Loucy (cell line): Measurements from ENCODE around the gene SERPINE1.

ENCODE experiments used
- H2AFZ ChIP-seq: fragments of 200-600 bp; sonication (generic); 2 replicates; pipeline ENCODE4 v1.6.0; 2016; ENCODE audit warnings: antibody characterized with exemption, mild to moderate bottlenecking, low read length, moderate library complexity
- H3F3A ChIP-seq: fragments of 200-600 bp; 2 replicates; pipeline ENCODE4 v1.6.0; 2016; ENCODE audit warnings: antibody characterized with exemption, low read depth, mild to moderate bottlenecking
- H3K27me3 ChIP-seq: fragments of 200-600 bp; sonication (generic); 2 replicates; pipeline ENCODE4 v1.6.1; 2014; ENCODE audit warnings: low read length, mild to moderate bottlenecking; ENCODE audit not compliant: insufficient read depth, poor library complexity, severe bottlenecking
- H3K36me3 ChIP-seq: fragments of 200-600 bp; sonication (generic); 2 replicates; pipeline ENCODE4 v1.6.1; 2016; ENCODE audit warnings: low read length; ENCODE audit not compliant: insufficient read depth
- H3K4me1 ChIP-seq: fragments of 200-600 bp; sonication (generic); 2 replicates; pipeline ENCODE4 v1.5.1; 2014; ENCODE audit warnings: low read length, mild to moderate bottlenecking; ENCODE audit not compliant: insufficient read depth, poor library complexity, severe bottlenecking
- H3K4me2 ChIP-seq: fragments of 200-600 bp; sonication (generic); 2 replicates; pipeline ENCODE4 v1.6.0; 2014; ENCODE audit warnings: antibody characterized with exemption, low read length, low read depth, mild to moderate bottlenecking; ENCODE audit not compliant: poor library complexity, severe bottlenecking
- H3K4me3 ChIP-seq: fragments of 200-600 bp; sonication (generic); 2 replicates; pipeline ENCODE4 v1.5.1; 2014; ENCODE audit warnings: low read length, mild to moderate bottlenecking, mixed read lengths; ENCODE audit not compliant: poor library complexity, severe bottlenecking
- H3K79me2 ChIP-seq: fragments of 200-600 bp; sonication (generic); 2 replicates; pipeline ENCODE4 v1.6.1; 2014; ENCODE audit warnings: low read length; ENCODE audit not compliant: insufficient read depth
- H3K9ac ChIP-seq: fragments of 200-600 bp; sonication (generic); 2 replicates; pipeline ENCODE4 v1.6.0; 2014; ENCODE audit warnings: mild to moderate bottlenecking, low read depth, low read length, moderate library complexity; ENCODE audit not compliant: poor library complexity, severe bottlenecking
- H3K9me2 ChIP-seq: fragments of 200-600 bp; sonication (generic); replicated peaks from 2 replicates; pipeline ENCODE4 v1.6.1; 2016; ENCODE audit warnings: low read depth, low read length, mixed read lengths
- H3K9me3 ChIP-seq: fragments of 200-600 bp; sonication (generic); 2 replicates; pipeline ENCODE4 v1.6.1; 2014; ENCODE audit warnings: mild to moderate bottlenecking, antibody characterized with exemption, low read length, low read depth; ENCODE audit not compliant: insufficient read depth
- H4K20me1 ChIP-seq: fragments of 200-600 bp; sonication (generic); 2 replicates; pipeline ENCODE4 v1.6.0; 2014; ENCODE audit warnings: antibody characterized with exemption, low read length, mild to moderate bottlenecking; ENCODE audit not compliant: insufficient read depth, poor library complexity, severe bottlenecking
- EZH2phosphoT487 ChIP-seq: fragments of 200-600 bp; IDR thresholded peaks from 2 replicates; pipeline ENCODE4 v1.6.1; 2018; ENCODE audit warnings: antibody characterized with exemption, mild to moderate bottlenecking, moderate library complexity, borderline replicate concordance
- TF ChIP-seq, protein P1 (sequence below): fragments of 200-600 bp; sonication (generic); conservative IDR thresholded peaks from 2 replicates; pipeline ENCODE4 v1.5.1; 2014; ENCODE audit warnings: mild to moderate bottlenecking, antibody characterized with exemption, low read length

SERPINE1 gene

DNA sequence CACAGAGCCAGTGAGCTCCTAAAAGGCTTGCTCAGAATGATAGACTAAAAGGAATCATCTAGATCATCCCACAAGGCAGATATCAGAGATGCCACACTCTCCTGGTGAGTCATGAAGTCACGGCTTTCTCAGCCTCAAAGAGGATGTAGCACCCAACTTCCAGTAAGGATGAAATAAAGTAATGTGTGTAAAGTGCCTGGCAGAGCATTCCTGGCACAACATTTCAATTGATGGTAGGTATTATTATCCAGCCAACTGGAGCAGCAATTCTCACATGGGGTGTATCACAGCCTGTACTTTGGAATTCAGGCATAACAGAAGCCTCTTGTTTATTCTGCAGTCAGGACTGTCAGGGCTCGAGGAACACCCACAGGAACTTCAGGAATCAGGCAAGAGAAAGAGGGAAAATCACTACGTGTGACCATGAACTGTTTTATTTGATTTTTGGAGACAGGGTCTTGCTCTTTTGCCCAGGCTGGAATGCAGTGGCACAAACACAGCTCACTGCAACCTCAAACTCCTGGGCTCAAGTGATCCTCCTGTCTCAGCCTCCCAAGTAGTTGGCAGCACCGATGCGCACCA is 58.4 kb downstream of the SERPINE1 start:
- Histone ChIP-seq H3K4me1 (no peaks in the 10 kb centered on the region), H3K9me2 (no peaks in the 10 kb centered on the region), H3K27me3 (no peaks in the 10 kb centered on the region), H4K20me1 (no peaks in the 10 kb centered on the region), H3K79me2 (no peaks in the 10 kb centered on the region), H3K9ac (no peak overlapping the region), H3K4me2 (no peak overlapping the region), H3K36me3 (no peaks in the 10 kb centered on the region), H2AFZ (no peak overlapping the region), H3K9me3 (no peaks in the 10 kb centered on the region), H3K4me3 (no peak overlapping the region), H3F3A (no peaks in the 10 kb centered on the region)
- no peak for TF ChIP-seq EZH2phosphoT487
- TF ChIP-seq, protein P1, sequence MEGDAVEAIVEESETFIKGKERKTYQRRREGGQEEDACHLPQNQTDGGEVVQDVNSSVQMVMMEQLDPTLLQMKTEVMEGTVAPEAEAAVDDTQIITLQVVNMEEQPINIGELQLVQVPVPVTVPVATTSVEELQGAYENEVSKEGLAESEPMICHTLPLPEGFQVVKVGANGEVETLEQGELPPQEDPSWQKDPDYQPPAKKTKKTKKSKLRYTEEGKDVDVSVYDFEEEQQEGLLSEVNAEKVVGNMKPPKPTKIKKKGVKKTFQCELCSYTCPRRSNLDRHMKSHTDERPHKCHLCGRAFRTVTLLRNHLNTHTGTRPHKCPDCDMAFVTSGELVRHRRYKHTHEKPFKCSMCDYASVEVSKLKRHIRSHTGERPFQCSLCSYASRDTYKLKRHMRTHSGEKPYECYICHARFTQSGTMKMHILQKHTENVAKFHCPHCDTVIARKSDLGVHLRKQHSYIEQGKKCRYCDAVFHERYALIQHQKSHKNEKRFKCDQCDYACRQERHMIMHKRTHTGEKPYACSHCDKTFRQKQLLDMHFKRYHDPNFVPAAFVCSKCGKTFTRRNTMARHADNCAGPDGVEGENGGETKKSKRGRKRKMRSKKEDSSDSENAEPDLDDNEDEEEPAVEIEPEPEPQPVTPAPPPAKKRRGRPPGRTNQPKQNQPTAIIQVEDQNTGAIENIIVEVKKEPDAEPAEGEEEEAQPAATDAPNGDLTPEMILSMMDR, result no peak

DNA sequence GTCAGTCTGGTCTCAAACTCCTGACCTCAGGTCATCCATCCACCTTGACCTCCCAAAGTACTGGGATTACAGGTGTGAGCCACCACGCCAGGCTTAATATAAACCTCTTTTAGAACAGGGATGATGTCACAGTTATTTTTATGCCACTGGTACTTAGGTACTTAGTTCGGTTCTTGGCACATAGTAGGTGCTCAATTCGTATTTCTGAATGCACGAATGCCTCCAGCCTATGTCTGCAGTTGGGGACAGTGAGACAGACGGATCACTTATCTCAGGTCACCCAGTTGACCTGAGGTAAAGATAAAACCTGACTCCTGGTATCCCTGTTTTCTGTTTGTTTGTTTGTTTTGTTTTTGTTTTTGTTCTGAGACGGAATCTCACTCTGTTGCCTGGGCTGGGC is 59.3 kb downstream of the SERPINE1 start:
- no peaks in the 10 kb centered on the region for H3F3A ChIP-seq
- no peaks in the 10 kb centered on the region for H4K20me1 ChIP-seq
- no peaks in the 10 kb centered on the region for H3K9me3 ChIP-seq
- H2AFZ ChIP-seq, result no peak overlapping the region
- H3K9me2 ChIP-seq, result no peaks in the 10 kb centered on the region
- H3K4me2 ChIP-seq, result no peak overlapping the region
- no peak overlapping the region for H3K9ac ChIP-seq
- no peaks in the 10 kb centered on the region for H3K27me3 ChIP-seq
- H3K79me2 ChIP-seq, result no peaks in the 10 kb centered on the region
- H3K4me1 ChIP-seq, result no peaks in the 10 kb centered on the region
- H3K36me3 ChIP-seq, result no peaks in the 10 kb centered on the region
- TF ChIP-seq EZH2phosphoT487, result no peak
- TF ChIP-seq, protein P1, result no peak
- no peak overlapping the region for H3K4me3 ChIP-seq

DNA sequence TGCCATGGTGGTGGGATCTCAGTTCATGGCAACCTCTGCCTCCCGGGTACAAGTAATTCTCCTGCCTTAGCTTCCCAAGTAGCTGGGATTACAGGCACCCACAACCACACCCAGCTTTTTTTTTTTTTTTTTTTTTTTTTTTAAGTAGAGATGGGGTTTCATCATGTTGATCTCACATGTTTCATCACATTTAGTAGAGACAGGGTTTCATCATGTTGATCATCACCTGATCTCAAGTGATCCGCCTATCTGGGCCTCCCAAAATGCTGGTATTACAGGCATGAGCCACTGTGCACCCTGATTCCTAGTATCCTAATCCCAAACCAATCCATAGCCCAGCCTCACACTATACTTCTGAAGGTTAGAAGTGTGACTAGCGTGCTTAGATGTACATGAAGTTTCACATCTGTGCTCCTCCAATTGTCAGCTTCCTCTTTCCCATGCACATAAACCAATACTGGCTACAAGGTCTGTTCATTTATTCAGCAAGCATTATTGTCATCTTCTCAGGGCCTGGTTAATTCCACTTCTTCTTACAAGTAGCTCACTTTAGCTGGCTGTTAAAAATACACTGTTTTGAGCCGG is 60.0 kb downstream of the SERPINE1 start:
- H3K27me3 ChIP-seq, result no peaks in the 10 kb centered on the region
- no peaks in the 10 kb centered on the region for H3K4me1 ChIP-seq
- no peaks in the 10 kb centered on the region for H3F3A ChIP-seq
- H3K4me2 ChIP-seq, result no peak overlapping the region
- no peaks in the 10 kb centered on the region for H3K9me2 ChIP-seq
- H3K9ac ChIP-seq, result no peak overlapping the region
- no peaks in the 10 kb centered on the region for H3K36me3 ChIP-seq
- TF ChIP-seq, protein P1, result no peak
- no peak for TF ChIP-seq EZH2phosphoT487
- H3K79me2 ChIP-seq, result no peaks in the 10 kb centered on the region
- no peak overlapping the region for H2AFZ ChIP-seq
- H3K9me3 ChIP-seq, result no peaks in the 10 kb centered on the region
- no peak overlapping the region for H3K4me3 ChIP-seq
- no peaks in the 10 kb centered on the region for H4K20me1 ChIP-seq
